A549 (cell line): ENCODE results near the gene PHPT1.

Source experiments
- ESRRA ChIP-seq: fragments of 150-350 bp; IDR thresholded peaks from 2 replicates; pipeline ENCODE4 v1.6.1; 2014; ENCODE audit warnings: mild to moderate bottlenecking, low read length, borderline replicate concordance
- HDAC2 ChIP-seq: fragments of 200-600 bp; sonication (generic); IDR thresholded peaks from 2 replicates; pipeline ENCODE4 v1.6.1; 2016
- KDM1A ChIP-seq: fragments of 200-600 bp; sonication (generic); IDR thresholded peaks from 2 replicates; pipeline ENCODE4 v1.6.1; 2016; ENCODE audit warnings: low read depth, mild to moderate bottlenecking
- POLR2A ChIP-seq: IDR thresholded peaks from 2 replicates; pipeline ENCODE4 v1.6.1; 2012; ENCODE audit warnings: mild to moderate bottlenecking, low read length
- ZC3H11A ChIP-seq: fragments of 450-650 bp; IDR thresholded peaks from 2 replicates; pipeline ENCODE4 v1.6.1; 2014; ENCODE audit warnings: antibody characterized with exemption, mild to moderate bottlenecking
- ZNF302 ChIP-seq: fragments of 250-450 bp; sonication (Bioruptor Pico); IDR thresholded peaks from 2 replicates; pipeline ENCODE4 v1.9.0; 2021; ENCODE audit warnings: inconsistent platforms, mild to moderate bottlenecking, moderate library complexity
- TF ChIP-seq, protein P1 (sequence below): fragments of >200 bp; sonication (Bioruptor Twin); formaldehyde crosslinking; IDR thresholded peaks from 3 replicates; pipeline ENCODE4 v1.5.1; 2016
- TF ChIP-seq, protein P2 (sequence below): IDR thresholded peaks from 2 replicates; pipeline ENCODE4 v1.6.1; 2012

DNA sequence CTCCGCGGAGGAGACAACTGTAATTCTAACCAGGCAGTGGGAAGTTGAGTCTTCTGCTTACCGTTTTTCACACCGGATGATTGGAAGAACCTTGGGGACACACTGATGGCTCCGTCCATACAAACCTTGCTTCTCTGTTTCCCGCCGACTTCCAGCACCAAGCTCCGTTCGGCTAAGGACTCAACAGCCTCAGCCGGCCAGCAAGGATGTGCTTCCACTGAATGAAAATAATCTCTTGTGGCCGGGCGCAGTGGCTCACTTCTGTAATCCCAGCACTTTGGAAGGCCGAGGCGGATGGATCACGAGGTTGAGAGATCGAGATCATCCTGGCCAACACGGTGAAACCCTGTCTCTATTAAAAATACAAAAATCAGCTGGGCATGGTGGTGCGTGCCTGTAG, 18.7 kb downstream of the PHPT1 start:
- TF ChIP-seq, protein P1, sequence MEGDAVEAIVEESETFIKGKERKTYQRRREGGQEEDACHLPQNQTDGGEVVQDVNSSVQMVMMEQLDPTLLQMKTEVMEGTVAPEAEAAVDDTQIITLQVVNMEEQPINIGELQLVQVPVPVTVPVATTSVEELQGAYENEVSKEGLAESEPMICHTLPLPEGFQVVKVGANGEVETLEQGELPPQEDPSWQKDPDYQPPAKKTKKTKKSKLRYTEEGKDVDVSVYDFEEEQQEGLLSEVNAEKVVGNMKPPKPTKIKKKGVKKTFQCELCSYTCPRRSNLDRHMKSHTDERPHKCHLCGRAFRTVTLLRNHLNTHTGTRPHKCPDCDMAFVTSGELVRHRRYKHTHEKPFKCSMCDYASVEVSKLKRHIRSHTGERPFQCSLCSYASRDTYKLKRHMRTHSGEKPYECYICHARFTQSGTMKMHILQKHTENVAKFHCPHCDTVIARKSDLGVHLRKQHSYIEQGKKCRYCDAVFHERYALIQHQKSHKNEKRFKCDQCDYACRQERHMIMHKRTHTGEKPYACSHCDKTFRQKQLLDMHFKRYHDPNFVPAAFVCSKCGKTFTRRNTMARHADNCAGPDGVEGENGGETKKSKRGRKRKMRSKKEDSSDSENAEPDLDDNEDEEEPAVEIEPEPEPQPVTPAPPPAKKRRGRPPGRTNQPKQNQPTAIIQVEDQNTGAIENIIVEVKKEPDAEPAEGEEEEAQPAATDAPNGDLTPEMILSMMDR: no peak
- TF ChIP-seq, protein P2, sequence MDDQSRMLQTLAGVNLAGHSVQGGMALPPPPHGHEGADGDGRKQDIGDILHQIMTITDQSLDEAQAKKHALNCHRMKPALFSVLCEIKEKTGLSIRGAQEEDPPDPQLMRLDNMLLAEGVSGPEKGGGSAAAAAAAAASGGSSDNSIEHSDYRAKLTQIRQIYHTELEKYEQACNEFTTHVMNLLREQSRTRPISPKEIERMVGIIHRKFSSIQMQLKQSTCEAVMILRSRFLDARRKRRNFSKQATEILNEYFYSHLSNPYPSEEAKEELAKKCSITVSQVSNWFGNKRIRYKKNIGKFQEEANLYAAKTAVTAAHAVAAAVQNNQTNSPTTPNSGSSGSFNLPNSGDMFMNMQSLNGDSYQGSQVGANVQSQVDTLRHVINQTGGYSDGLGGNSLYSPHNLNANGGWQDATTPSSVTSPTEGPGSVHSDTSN: no peak
- TF ChIP-seq ZNF302 (CRISPR knock-in tag) (no peak), ZC3H11A (no peak), ESRRA (no peak), KDM1A (no peak), HDAC2 (no peak), POLR2A (no peak)
